HG03439 (cell line): Measurements from ENCODE around the gene NF2.
"Not testable (repeated sequence)": the region's sequence is repeated elsewhere in the genome, so short reads cannot be mapped to it uniquely, and the experiment has no call there.

Experiments used
- ATAC-seq: cut with Tn5 transposase; IDR thresholded peaks from one replicate; pipeline ENCODE4 v1.9.1; 2021; ENCODE audit warnings: mild to moderate bottlenecking, moderate library complexity; ENCODE audit not compliant: unreplicated experiment

NF2 gene

GRCh38 chr22:29603358-29604075 is at the start of gene NF2:
TSS of gene NF2 (plus strand) at chr22:29603633. CDS start at chr22:29603999, 366 bp downstream.
- ATAC-seq: peak; percentile 97

- ATAC-seq: no peak
Measured at GRCh38 chr22:29555065-29555644, 48.3 kb upstream of the NF2 start.

- ATAC-seq: no peak
Measured at GRCh38 chr22:29559030-29559429, 44.4 kb upstream of the NF2 start.

- ATAC-seq: no peak
Measured at GRCh38 chr22:29559853-29560252, 43.6 kb upstream of the NF2 start.

GRCh38 chr22:29563652-29564460 is 39.6 kb upstream of the NF2 start:
- ATAC-seq: no peak

GRCh38 chr22:29566513-29566912 is 36.9 kb upstream of the NF2 start:
- ATAC-seq: not testable (repeated sequence)

GRCh38 chr22:29567338-29567737 is 36.1 kb upstream of the NF2 start:
- no peak for ATAC-seq

- no peak for ATAC-seq
Measured at GRCh38 chr22:29569011-29569678, 34.3 kb upstream of the NF2 start.

GRCh38 chr22:29570456-29570855 is 33.0 kb upstream of the NF2 start:
- no peak for ATAC-seq

- ATAC-seq: no peak
Measured at GRCh38 chr22:29570912-29571549, 32.4 kb upstream of the NF2 start.

- no peak for ATAC-seq
Measured at GRCh38 chr22:29574762-29575450, 28.5 kb upstream of the NF2 start.

GRCh38 chr22:29578462-29579200 is 24.8 kb upstream of the NF2 start:
- ATAC-seq: no peak

- ATAC-seq: peak; percentile 17
Measured at GRCh38 chr22:29580200-29580810, 23.1 kb upstream of the NF2 start.

GRCh38 chr22:29581799-29582198 is 21.6 kb upstream of the NF2 start:
- ATAC-seq: no peak

- ATAC-seq: no peak
Measured at GRCh38 chr22:29584975-29585374, 18.5 kb upstream of the NF2 start.

- ATAC-seq: not testable (repeated sequence)
Measured at GRCh38 chr22:29586193-29586705, 17.2 kb upstream of the NF2 start.

- no peak for ATAC-seq
Measured at GRCh38 chr22:29587938-29588699, 15.3 kb upstream of the NF2 start.

GRCh38 chr22:29593923-29594322 is 9.5 kb upstream of the NF2 start:
- ATAC-seq: no peak
